Calu3 (cell line): ENCODE data around the gene RFTN1. TPM values are rescaled to one million over a fixed set of nuclear protein-coding genes. Genes with fewer than 3 reads are reported as not detected.

Experiments
- BruUV-seq: library from RNA; stranded (reverse); fragments of 400-500 nt; replicated peaks from 2 replicates; lab custom pipeline; 2021; lab: Mats Ljungman, UMichigan
- CTCF ChIA-PET: fragments of 300-600 bp; sonication (Branson Sonifier 250); formaldehyde crosslinking; loops from one replicate; lab custom pipeline; 2022; ENCODE audit warnings: antibody characterized with exemption; lab: Charles Lee
- DNase-seq: peaks from one replicate; pipeline ENCODE4 v3.0.0; 2022
- H3K27ac Mint-ChIP-seq: one replicate; pipeline ENCODE4 v1.8.0; 2022; ENCODE audit warnings: mixed read lengths; ENCODE audit not compliant: unreplicated experiment
- H3K27me3 Mint-ChIP-seq: one replicate; pipeline ENCODE4 v1.8.0; 2022; ENCODE audit warnings: mixed read lengths; ENCODE audit not compliant: unreplicated experiment
- H3K36me3 Mint-ChIP-seq: one replicate; pipeline ENCODE4 v1.8.0; 2022; ENCODE audit warnings: mild to moderate bottlenecking, moderate library complexity, mixed read lengths; ENCODE audit not compliant: insufficient read depth, unreplicated experiment
- H3K4me1 Mint-ChIP-seq: one replicate; pipeline ENCODE4 v1.8.0; 2022; ENCODE audit warnings: mild to moderate bottlenecking, low read depth, mixed read lengths; ENCODE audit not compliant: unreplicated experiment
- H3K4me3 Mint-ChIP-seq: one replicate; pipeline ENCODE4 v1.8.0; 2022; ENCODE audit warnings: mild to moderate bottlenecking, low read depth, moderate library complexity, mixed read lengths; ENCODE audit not compliant: unreplicated experiment
- H3K9me3 Mint-ChIP-seq: one replicate; pipeline ENCODE4 v1.8.0; 2022; ENCODE audit warnings: low read depth, mixed read lengths; ENCODE audit not compliant: unreplicated experiment
- CTCF ChIP-seq: fragments of 200-600 bp; IDR thresholded peaks from one replicate; pipeline ENCODE4 v1.8.0; 2022; ENCODE audit warnings: antibody characterized with exemption; ENCODE audit not compliant: unreplicated experiment
- intact Hi-C: fragments of 100-400 bp; cut with micrococcal nuclease; formaldehyde crosslinking; loops from one replicate; pipeline ENCODE4 v1.10.0; 2022; ENCODE audit not compliant: unreplicated experiment
- total RNA-seq: library from RNA; stranded (reverse); gene quantifications from 2 replicates; pipeline ENCODE4 v1.2.3, GENCODE V29; 2022

The RFTN1 gene
- total RNA-seq, 1 experiment from 2014 or later, result 1.6 TPM

DNA sequence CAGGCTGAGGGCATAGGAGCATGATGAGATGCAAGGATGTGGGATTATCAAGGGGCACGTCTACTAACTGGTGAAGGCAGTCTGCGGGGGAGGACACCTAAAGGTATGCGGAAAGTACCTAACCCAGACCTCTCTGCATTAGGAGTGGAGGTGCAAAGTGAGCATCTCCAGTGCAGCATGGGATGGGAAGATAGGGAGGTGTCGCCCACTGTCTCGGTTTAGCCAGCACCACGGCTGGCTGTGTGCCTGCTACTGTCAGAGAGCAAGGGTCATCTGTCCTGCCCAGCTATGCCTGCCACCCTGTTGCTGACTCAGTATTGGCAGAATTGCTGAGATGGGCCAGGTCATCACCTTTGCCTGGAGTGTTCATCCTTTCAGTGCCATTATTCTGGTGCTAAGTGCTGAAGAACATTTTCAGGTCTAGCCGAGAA, 208.4 kb downstream of the RFTN1 start:
- CTCF ChIA-PET, result interaction anchor here (0.6 to 0.9 kb wide), 2 partner anchors 15 to 207 kb away, joined by 3 to 5 read pairs; no protein-coding TSS in a partner anchor
- intact Hi-C loops, result loop anchor here (5.0 kb wide), 1 partner anchor 247 kb away; no protein-coding TSS in a partner anchor
- Mint-ChIP-seq H3K9me3 (no peaks in the 10 kb centered on the region), H3K36me3 (no peaks in the 10 kb centered on the region), H3K4me3 (no peak overlapping the region), H3K4me1 (peaks cover 8% of the 10 kb centered on the region), H3K27ac (no peak overlapping the region), H3K27me3 (no peaks in the 10 kb centered on the region)
- DNase-seq, result no peak
- no TSS peak for BruUV-seq
- no peak for TF ChIP-seq CTCF

- intact Hi-C loops, result loop anchor here (5.0 kb wide), 1 partner anchor 248 kb away; no protein-coding TSS in a partner anchor
- Mint-ChIP-seq H3K4me3 (no peak overlapping the region), H3K36me3 (no peaks in the 10 kb centered on the region), H3K27me3 (no peaks in the 10 kb centered on the region), H3K27ac (no peak overlapping the region), H3K9me3 (no peaks in the 10 kb centered on the region), H3K4me1 (no peaks in the 10 kb centered on the region)
- TF ChIP-seq CTCF, result no peak
- DNase-seq, result no peak
- CTCF ChIA-PET, result interaction anchor here (0.6 to 0.9 kb wide), 2 partner anchors 14 to 206 kb away, joined by 3 to 5 read pairs; no protein-coding TSS in a partner anchor
- BruUV-seq, result no TSS peak
Observed at GRCh38 chr3:16304061-16305010, 209.2 kb downstream of the RFTN1 start.

DNA sequence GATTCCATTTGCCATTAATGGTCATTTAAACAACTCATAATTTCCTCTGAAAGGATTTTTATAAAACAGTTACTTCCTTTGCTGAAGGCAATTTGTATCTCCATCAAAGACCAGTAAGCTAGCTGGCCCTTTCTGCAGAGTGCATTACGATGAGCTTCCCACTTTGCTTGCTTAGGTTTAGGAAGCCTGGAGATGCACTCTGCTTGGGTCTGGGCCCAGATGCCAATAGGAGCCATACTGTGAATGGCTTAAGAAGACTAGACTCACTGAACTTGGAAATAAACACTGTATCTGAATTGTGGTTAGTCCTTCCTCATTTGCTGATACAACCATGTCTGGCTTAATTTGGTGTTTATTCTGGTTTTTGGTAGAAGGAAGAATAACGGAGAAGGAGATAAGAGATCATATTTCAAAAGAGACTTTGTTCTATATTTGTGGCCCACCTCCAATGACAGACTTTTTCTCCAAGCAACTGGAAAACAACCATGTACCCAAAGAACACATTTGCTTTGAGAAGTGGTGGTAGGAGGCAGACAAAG, 210.4 kb downstream of the RFTN1 start:
- no peak for TF ChIP-seq CTCF
- CTCF ChIA-PET, result no interaction called here
- Mint-ChIP-seq H3K9me3 (no peaks in the 10 kb centered on the region), H3K27ac (no peak overlapping the region), H3K4me1 (no peaks in the 10 kb centered on the region), H3K27me3 (no peaks in the 10 kb centered on the region), H3K36me3 (no peaks in the 10 kb centered on the region), H3K4me3 (no peak overlapping the region)
- intact Hi-C loops, result no loop called here
- BruUV-seq, result no TSS peak
- no peak for DNase-seq

GRCh38 chr3:16302082-16302631, 211.3 kb downstream of the RFTN1 start:
- BruUV-seq, result no TSS peak
- CTCF ChIA-PET, result no interaction called here
- intact Hi-C loops, result no loop called here
- Mint-ChIP-seq H3K27me3 (no peaks in the 10 kb centered on the region), H3K36me3 (no peaks in the 10 kb centered on the region), H3K4me1 (no peaks in the 10 kb centered on the region), H3K4me3 (no peak overlapping the region), H3K9me3 (no peaks in the 10 kb centered on the region), H3K27ac (no peak overlapping the region)
- no peak for DNase-seq
- TF ChIP-seq CTCF, result no peak
